ENCODE results near the gene TTC39A.

Gene TTC39A

DNA sequence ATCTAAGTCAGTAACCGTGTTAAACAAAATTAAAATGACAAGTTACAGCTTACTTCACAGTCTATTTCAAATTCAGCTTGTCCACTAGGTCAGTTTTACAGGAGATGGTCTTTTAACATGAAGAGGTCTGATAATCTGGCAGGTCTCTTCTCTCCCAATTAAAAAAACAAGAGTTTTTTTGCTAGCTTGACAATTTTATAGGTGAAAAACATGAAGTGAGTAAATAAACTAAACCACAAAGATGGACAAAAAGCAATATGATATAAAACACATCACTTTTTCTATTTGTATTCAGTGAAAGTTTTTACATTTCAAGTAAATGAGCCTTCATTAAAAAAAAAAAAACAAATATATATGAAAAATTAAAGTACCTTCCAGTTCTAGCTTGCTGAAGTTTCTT, 25.0 kb upstream of the TTC39A start:
- DNase-seq (ENCODE audit: low read depth) = no peak
- no peak overlapping the region for H3K4me3 ChIP-seq (ENCODE audit: low read length)
- TF ChIP-seq CTCF (conservative IDR thresholded peaks at IDR 0.05; ENCODE audit: low read depth, low read length) = no peak

DNA sequence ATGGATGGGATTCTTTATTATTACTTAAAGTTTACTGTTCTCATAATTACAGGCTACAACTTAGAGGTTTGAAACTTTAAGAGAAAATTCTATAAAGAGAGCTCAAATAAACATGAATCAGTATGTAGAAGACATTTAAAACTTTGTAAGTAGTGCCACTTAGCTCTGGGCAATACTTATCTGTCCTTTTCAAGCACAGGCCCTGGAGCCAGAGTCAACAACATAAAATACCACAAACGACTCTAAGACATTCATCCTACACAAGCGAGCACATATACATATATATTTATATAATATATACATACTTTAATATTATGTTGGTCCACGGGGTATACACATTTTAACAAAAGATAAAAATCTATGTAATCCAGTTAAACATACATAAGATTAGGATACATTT, 24.1 kb upstream of the TTC39A start:
- DNase-seq (ENCODE audit: low read depth) = no peak
- H3K4me3 ChIP-seq (ENCODE audit: low read length) = no peak overlapping the region
- no peak for TF ChIP-seq CTCF (conservative IDR thresholded peaks at IDR 0.05; ENCODE audit: low read depth, low read length)

- TF ChIP-seq CTCF (conservative IDR thresholded peaks at IDR 0.05; ENCODE audit: low read depth, low read length) = no peak
- DNase-seq (ENCODE audit: low read depth) = no peak
- H3K4me3 ChIP-seq (ENCODE audit: low read length) = no peak overlapping the region
Observed at GRCh38 chr1:51351907-51352306, 21.5 kb upstream of the TTC39A start.

DNA sequence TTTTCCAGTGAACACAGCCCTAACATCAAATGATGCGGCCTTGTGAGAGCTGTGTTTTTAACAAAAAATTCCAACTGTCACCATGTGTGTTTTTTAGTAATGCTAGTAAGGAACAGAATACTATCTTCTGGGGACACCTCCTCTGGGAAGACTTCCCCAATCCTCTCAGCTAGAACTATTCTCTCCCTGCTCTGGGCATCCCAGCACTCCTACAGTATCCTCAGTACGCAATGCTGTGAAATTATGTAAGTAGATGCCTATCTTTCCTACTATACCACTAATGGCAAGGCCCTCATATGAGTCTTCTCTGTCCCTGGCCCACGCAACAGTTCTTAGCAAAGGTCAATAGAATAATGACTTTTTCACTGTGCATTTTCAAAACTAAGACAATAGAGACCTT, 19.5 kb upstream of the TTC39A start:
- TF ChIP-seq CTCF (conservative IDR thresholded peaks at IDR 0.05; ENCODE audit: low read depth, low read length) = no peak
- no peak for DNase-seq (ENCODE audit: low read depth)
- no peak overlapping the region for H3K4me3 ChIP-seq (ENCODE audit: low read length)

- TF ChIP-seq CTCF (conservative IDR thresholded peaks at IDR 0.05; ENCODE audit: low read depth, low read length) = no peak
Observed at GRCh38 chr1:51348147-51348527, 17.8 kb upstream of the TTC39A start.

DNA sequence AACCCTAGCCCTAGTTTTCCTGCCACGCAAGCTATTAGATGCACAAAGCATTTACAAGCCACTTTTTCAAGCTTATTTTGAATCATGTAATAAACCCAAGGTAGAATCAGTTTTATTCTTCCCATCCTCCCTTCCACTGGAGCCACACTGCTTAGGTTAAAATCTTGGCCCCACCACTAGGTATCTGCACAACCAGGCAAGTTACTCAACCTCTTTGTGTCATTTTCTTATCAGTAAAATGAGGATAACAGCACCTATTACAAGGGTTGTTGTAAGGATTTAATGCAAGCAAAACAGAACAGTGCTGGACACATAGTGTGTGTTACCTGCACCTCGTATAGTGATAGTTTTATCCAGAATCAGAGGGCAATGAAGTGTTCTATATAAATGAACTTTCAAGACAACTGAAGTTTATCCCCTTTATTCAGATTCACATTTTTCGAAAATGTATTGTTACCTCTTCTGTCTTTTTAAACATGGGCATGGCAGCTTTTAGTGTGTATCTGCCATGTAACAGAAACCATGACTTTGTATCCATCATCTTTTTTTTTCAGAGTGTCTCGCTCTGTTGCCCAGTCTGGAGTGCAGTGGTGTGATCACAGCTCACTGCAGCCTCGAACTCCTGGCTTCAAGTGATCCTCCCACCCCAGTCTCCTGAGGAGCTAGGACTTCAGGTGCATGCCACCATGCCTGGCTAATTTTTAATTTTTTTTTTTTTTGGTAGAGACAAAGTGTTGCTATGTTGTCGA, 17.2 kb upstream of the TTC39A start:
- H3K4me3 ChIP-seq (ENCODE audit: low read length) = no peak overlapping the region
- DNase-seq (ENCODE audit: low read depth) = no peak
- no peak for TF ChIP-seq CTCF (conservative IDR thresholded peaks at IDR 0.05; ENCODE audit: low read depth, low read length)

More at GRCh38 chr1:51348147-51348527, 17.8 kb upstream of the TTC39A start:
- no peak for DNase-seq (ENCODE audit: low read depth)
- no peak overlapping the region for H3K4me3 ChIP-seq (ENCODE audit: low read length)

Measured in retinal pigment epithelial cell (primary cell).